ENCODE results near the gene IRF1.
"Not testable (repeated sequence)": the region's sequence is repeated elsewhere in the genome, so short reads cannot be mapped to it uniquely, and the experiment has no call there.

Gene IRF1, protein sequence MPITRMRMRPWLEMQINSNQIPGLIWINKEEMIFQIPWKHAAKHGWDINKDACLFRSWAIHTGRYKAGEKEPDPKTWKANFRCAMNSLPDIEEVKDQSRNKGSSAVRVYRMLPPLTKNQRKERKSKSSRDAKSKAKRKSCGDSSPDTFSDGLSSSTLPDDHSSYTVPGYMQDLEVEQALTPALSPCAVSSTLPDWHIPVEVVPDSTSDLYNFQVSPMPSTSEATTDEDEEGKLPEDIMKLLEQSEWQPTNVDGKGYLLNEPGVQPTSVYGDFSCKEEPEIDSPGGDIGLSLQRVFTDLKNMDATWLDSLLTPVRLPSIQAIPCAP

DNA sequence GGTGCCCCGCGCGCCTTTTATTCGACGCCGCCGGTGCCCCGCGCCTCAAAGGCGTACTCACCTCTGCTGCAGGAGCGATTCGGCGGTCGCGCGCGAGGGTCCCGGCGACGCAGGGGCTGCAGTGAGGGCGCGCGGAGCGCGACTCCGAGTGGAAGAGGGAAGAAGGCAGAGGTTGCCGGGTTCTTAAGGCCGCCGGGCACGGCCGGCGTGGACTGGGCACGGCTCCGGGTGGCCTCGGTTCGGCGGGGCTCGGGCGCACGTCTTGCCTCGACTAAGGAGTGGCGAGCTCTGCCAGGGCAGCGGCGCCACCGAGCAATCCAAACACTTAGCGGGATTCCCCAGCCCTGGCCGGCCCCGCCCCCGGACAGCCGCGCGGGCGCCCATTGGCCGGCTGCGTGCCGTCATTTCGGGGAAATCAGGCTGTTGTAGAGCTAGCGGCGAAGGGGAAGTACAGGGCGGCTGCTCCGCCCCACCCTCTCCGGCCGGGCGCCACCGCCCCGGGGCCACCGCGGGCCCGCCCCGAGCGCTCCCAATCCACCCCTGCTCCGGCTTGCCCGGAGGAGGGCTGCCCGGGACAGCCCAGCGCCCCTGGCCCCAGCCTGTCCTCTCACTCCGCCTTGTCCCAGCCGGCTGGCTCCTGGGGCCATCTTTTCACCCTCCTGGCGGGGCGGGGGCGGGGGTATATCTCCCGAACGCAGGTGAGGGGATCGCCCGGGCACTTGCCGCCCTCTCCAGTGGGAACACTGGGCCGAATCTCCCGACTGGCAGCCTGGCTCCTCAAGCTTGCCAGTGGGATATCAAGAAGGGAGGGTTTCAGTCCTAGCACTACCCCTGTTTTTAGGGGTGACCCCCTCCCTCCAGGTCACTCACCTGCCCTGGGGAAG lies at the start of gene IRF1:
IRF1 (minus strand) TSS at position 290 of the 884 bp plus-strand sequence. CDS start 1,295 bp downstream, outside the sequence.
- DNase-seq (ENCODE audit: low read depth in 2 of 2), result peak; percentile 97 to 99

DNA sequence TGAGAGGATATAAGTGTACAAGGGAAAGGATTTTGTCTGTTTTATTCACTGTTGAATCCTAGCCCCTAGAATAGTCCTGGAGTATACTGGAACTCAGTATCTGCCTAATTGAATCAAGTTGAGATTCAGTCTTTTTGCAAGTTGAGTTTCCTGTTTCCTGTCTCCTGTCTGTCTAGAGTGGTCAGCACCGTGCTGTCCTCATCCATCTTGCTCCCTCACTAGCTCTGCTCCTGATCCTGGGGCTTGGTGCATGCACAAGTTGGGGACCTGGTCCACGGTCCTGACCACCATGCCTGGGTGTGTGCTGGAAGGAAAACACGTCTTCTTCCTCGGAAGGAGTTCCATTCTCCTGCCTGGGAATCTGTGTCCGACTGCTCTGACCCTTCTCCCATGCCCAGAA lies 49.6 kb upstream of the IRF1 start:
- DNase-seq (ENCODE audit: low read depth in 2 of 2), result no peak

DNA sequence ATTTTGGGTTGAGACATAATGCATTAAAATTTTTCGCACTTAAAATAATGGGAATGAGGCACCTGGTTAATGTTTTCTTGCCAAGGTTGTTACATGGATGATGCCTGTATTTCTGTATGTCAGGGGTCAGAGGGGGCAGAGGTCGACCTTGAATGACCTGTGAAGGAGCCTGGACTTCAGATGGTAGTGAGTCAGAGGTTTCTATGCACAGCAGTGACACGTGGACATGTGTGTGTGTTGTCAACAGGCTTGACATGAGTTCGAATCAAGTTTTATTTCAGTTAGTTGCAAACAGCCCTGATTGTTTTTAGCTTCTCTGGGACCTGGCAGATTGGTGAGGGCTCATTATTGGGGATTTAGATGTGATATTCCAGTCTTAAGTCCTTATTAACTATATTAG lies 49.1 kb upstream of the IRF1 start:
- no peak for DNase-seq (ENCODE audit: low read depth in 2 of 2)

DNA sequence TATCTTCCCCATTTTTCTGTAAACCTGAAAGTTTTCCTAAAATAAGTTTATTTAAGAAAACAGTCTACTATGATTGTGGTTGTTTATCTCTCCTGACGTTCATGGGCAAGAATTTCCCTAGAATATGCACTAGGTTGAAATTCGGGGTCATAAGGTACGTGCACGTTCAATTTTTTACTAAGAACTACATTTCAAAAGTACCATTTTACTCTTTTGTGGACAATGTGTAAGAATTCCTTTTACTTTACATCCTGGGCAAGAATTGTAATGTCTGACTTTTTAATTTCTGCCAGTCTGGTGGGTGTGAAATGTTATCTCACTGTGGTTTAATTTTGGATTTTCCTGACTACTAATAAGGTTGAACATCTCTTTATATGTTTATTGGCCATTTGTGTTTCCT lies 40.4 kb upstream of the IRF1 start:
- DNase-seq (ENCODE audit: low read depth in 2 of 2), result no peak

DNA sequence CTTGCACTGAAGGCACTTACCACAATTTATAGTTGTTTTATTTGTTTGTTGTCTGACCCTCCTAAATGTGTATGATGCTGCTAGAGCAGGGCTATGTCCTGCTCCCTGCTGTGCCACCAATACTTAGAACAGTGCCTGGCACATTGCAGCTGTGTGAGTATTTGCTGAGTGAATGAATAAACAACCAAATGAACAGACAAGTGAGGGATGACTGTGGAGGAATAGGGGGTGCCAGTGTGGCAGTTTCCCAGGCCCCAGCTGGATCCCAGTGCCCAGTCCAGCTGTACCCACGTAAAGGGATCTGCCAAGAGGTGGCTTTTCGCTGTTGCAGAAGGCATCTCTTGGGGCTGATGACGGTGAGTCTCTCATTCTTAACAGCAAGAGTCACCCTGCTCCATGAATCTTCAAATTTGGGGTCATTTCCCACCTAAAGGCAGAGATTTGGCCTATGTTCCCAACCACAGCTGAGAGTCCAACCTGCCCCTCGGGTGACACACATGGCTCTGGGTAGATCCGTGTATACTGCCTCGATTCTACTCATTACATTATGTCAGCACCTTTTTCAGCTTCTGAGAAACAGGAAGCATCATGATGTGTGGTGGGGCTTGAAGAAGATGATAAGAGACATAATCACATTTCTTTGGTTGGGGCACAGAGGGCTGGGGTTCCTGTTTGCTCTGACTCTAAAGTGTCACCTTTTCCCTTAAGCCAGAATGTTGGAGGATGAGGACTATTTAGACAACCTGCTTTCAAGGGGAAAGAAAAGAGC lies 38.5 kb upstream of the IRF1 start:
- no peak for DNase-seq (ENCODE audit: low read depth in 2 of 2)

DNA sequence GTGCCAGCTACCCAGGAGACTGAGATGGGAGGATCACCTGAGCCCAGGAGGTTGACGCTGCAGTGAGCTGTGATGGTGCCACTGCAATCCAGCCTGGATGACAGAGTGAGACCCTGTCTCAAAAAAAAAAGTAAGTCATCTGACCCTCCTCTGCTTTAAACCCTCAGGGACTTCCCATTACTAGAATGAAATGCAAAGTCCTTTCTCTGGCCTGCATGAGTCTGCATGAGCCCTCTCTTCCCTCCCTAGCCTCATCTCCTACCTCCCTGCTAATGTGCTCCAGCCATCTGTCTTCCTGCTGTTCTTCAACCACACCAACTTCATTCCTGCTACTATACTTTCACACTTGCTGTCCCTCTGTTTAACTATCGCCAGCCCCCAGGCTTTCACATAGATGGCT lies 37.4 kb upstream of the IRF1 start:
- DNase-seq (ENCODE audit: low read depth in 2 of 2), result no peak

DNA sequence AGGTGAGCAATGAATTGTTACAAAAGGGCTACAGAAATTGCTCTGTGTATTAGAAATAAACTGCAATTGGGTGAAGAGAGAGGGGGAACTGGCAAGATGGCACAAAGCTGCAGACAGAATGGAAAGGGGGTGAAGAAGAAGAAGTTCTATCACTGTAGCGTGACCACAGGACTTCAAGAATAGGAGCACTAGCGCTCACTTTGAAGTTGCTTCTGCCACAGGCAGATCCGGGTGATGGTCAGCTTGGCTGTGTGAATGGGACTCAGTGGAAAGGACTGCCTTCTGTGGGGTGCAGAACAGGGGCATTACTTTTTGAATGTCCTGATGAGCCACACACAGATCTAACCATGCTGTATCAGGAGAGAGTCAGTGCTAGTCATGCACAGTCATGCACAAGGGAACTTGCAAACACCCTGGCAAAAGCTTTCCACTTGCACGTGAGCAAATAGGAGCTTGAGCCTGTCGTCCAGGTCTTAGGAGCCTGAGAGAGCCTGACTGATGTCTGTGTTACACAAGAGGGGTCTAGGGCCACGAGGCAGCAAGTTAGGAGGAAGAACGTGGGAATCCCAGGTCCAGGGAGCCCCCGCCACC lies 36.5 kb upstream of the IRF1 start:
- DNase-seq (ENCODE audit: low read depth in 2 of 2), result no peak

DNA sequence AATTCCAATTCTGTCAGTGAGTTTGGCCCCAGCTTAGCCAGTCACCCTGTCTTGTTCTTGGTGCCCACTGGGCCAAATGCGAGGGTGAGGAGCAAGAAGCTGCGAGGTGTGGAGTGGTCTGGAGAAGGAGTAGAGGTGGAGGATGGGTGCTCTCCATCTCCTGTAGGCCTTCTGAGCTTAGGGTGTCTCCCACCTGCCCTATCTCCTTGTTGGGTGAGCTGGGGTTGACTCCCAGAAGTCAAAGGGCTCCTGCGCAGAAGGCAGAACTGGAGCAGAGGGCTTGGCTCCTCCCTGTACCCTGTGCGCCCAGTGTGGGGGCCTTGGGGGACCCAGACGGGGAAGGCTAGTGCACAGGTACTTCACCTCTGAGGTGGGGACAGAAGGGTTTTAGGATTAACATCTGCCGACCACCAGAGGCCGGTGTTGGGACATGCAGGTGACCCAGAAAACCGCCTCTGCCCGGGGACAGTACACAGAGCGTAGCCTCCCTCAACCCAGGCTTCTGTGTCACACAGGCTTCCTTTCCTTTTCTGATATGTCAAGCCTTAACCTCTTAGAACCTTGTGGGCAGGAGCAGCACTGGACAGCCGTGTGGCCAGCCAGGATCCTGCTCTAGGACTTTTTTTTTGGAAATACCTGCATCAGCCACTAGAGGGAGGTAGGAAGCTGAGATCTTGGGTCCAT lies 35.9 kb upstream of the IRF1 start:
- DNase-seq (ENCODE audit: low read depth in 2 of 2), result no peak

DNA sequence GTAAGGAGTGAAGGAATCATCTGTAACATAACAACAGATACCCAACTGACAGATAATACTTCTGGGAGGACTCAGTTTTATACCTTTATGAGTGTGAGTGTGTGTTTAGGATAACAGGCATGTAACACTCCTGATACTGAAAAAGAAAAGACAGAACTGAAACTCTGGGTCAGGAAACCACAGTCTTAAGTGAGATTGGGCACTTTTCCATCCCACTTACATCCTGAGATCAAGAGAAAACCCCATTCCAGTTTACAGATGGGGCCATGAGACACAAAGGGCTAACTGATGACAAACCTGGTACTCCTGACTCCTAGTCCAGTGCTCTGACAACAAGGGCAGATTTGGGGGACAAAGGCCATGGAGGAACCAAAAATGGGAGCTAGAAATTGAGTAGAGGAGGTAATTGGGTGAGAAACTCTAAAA lies 34.7 kb upstream of the IRF1 start:
- DNase-seq (ENCODE audit: low read depth in 2 of 2), result no peak

DNA sequence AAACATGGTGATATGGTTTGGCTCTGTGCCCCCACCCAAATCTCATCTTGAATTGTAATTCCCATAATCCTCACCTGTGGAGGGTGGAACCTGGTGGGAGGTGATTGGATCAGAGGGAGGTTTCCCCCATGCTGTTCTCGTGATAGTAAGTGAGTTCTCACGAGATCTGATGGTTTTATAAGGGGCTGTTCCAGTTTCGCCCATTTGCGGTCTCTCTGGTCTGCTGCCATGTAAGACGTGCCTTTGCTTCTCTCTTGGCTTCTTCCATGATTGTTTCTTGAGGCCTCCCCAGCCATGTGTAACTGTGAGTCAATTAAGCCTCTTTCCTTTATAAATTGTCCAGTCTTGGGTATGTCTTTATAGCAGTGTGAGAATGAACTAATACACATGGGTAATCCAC lies 34.3 kb upstream of the IRF1 start:
- not testable (repeated sequence) for DNase-seq (ENCODE audit: low read depth in 2 of 2)

DNA sequence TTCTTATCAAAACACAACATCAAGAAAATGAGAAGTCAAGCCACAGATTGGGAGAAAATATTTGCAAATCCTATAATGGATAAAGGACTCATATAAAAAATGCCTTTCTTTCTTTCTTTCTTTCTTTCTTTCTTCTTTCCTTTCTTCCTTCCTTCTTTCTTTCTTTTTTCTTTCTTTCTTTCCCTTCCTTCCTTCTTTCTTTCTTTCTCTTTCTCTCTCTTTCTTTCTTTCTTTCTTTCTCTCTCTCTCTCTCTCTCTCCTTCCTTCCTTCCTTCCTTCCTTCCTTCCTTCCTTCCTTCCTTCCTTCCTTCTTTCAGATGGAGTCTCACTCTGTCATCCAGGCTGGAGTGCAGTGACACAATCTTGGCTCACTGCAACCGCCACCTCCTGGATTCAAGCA lies 31.5 kb upstream of the IRF1 start:
- not testable (repeated sequence) for DNase-seq (ENCODE audit: low read depth in 2 of 2)

DNA sequence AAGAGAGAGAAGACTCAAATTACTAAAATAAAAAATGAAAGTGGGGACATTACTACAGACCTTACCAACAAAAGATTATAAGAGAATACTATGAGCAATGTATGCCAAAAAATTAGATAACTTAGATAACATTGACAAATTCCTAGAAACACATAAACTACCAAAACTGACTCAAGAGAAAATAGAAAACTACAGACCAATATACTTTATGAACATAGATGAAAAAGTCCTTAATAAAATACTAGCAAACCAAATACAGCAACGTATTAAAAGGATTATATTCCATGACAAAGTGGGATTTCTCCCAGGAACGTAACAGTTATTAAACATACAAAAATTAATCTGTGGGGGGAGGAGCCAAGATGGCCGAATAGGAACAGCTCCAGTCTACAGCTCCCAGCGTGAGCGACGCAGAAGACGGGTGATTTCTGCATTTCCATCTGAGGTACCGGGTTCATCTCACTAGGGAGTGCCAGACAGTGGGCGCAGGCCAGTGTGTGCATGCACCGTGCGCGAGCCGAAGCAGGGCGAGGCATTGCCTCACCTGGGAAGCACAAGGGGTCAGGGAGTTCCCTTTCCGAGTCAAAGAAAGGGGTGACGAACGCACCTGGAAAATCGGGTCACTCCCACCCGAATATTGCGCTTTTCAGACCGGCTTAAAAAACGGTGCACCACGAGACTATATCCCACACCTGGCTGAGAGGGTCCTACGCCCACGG lies 23.2 kb upstream of the IRF1 start:
- DNase-seq (ENCODE audit: low read depth in 2 of 2), result not testable (repeated sequence)

DNA sequence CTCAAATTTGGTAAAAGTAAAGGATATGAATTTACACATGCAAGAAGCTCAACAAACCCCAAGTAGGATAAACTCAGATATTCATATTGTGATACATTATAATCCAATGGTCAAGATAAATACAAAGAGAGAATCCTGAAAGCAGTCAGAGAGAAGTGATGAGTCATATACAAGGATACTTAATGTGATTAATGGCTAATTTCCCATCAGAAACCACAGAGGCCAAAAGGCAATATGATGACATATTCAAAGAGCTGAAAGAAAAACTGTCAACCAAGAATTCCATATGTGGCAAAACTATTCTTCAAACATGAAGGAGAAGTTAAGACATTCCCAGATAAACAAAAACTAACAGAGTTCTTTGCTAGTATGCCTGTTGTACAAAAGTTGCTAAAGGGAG lies 19.5 kb upstream of the IRF1 start:
- DNase-seq (ENCODE audit: low read depth in 2 of 2), result no peak

DNA sequence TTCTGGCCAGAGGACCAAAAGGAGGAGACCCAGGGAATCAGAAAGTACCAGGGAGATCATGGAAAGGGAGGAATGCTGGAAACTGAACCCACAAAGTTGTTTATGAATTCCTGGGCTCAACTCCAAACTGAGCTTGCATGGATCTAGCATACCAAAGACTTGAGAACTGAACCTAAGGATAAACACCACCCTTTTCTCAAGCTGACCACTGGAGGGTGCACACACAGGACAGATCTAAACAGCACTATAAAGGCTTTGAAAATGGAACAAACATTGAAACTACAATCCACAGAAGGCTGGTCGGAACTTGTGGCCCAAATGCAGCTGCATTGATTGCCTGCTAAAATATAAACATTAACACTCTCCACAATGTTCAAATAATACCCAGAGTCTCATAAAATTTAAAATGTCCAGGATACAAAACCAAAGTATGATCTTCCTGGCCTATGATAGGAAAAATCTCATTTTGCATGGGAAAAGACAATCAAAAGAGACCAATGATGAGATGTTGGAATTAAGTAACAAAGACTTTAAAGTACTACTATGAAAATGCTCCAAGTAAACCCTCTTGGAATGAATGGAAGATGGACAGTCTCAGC lies 15.6 kb upstream of the IRF1 start:
- DNase-seq (ENCODE audit: low read depth in 2 of 2), result no peak

DNA sequence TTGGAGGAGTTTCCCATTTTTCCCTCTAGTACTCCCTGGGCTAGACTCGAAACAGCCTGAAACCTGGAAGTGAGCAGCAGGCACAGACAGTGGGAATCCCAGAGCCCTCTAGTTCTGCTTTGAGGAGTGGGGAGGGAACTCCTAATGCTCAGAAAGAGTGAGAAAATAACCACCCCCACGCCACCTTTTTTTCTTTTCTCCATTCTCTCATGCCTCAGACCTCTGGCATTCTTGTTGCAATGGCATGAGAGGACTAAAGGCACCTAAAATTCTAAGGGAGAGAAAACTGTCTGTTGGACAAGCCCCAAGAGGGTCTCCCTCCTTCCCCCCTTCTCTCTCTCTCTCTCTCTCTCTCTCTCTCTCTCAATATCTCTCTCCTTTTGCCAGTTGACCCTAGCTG lies 15.1 kb upstream of the IRF1 start:
- no peak for DNase-seq (ENCODE audit: low read depth in 2 of 2)

DNA sequence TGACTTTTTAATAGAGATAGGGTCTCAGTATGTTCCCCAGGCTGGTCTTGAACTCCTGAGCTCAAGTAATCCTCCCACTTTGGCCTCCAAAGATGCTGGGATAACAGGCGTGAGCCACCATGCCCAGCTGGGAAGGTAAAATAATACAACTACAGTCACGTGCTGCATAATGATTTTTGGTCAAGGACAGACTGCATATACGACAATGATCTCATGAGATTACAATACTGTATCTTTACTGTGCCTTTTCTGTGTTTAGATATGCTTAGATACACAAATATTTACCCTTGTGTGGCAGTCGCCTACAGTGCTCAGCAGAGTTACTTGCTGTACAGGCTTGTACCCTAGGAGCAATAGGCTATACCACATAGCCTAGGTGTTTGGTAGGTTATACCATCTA lies 14.2 kb upstream of the IRF1 start:
- no peak for DNase-seq (ENCODE audit: low read depth in 2 of 2)

DNA sequence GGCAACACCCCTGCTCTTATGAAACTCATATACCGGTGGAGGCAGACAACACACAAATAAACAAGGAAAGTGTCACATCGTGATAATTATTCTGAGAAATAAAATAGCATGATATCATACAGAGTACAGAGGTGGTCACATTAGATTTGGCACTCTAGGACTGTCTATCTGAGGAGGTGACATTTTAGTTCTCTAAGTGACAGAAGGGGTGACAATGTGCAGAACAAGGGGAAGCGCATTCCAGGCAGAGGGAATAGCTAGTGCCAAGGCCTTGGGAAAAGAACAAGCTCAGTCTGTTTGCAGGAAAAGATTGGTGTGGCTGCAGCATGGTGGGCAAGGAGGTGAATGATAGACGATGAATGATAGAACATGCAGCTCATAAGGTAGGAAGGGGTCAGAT lies 12.7 kb upstream of the IRF1 start:
- DNase-seq (ENCODE audit: low read depth in 2 of 2), result no peak

DNA sequence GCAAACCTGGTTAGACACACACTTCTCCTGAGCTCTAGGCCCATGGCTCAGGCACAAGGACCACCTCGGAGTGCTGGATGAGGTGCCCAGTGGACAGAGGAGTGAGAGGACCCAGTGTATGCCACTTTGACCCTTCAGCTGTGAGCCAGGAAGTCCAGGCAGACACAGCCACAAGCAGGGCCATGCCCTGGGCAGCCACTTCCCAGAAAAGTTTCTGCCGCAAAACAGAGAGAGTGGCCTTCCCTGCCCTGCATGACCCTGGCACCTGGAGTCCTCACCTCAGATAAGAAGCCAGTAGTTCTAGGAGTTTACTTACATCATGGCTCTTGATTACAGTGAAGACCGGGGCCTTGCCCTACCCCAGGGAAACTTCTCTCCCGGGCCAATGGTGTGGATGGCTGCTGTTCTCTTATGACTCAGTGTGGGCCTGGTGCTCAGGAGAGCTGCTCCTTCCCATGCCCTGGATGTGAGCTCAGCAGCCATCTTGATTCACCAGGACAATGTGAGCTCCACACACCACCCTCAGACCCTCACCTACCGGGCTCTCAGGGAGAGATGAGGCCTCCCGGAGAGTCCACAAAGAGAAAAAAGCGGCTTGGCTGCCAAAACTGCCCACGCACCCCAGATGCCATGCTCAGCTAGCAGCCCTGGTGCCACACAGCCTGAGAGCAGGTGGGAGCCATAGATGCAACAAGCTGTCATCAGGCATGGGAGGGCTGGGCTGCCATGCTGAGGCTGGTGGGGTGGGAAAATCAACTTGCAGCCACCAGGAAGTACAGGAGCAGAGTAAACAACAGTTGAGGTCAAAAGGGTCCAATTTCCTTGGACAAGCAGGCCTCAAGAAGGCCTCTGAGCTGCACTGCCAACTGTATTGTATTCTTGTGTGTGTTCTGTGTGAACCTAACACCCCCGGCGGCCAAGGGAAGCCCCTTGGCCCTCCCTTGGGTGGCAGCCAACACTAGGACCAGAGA lies 11.7 kb upstream of the IRF1 start:
- DNase-seq (ENCODE audit: low read depth in 2 of 2), result no peak

DNA sequence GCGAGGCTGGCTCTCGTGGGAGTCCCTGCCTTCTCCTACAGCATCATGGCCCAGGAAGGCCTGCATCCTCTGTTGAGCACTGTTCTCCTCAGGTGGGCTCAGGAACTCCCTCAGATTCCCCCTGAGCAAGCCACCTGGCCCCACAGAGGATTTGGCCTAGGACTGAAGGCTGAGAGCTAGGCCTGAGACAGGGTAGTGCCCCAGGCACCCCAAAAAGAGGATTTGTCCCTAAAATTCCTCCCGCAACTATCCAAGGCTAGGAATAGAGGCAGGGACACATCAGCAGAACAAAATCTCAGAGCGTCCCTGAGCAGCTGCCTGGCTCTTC lies 11.0 kb upstream of the IRF1 start:
- DNase-seq (ENCODE audit: low read depth in 2 of 2), result no peak
